Measurements from ENCODE around the gene NAIF1.

- TF ChIP-seq, protein P1, sequence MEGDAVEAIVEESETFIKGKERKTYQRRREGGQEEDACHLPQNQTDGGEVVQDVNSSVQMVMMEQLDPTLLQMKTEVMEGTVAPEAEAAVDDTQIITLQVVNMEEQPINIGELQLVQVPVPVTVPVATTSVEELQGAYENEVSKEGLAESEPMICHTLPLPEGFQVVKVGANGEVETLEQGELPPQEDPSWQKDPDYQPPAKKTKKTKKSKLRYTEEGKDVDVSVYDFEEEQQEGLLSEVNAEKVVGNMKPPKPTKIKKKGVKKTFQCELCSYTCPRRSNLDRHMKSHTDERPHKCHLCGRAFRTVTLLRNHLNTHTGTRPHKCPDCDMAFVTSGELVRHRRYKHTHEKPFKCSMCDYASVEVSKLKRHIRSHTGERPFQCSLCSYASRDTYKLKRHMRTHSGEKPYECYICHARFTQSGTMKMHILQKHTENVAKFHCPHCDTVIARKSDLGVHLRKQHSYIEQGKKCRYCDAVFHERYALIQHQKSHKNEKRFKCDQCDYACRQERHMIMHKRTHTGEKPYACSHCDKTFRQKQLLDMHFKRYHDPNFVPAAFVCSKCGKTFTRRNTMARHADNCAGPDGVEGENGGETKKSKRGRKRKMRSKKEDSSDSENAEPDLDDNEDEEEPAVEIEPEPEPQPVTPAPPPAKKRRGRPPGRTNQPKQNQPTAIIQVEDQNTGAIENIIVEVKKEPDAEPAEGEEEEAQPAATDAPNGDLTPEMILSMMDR (conservative IDR thresholded peaks at IDR 0.05), result no peak
- TF ChIP-seq EZH2 (IDR thresholded peaks at IDR 0.05; ENCODE audit: low read depth), result no peak
Observed at GRCh38 chr9:128115187-128116103, 48.3 kb upstream of the NAIF1 start.
